ENCODE measurements around the gene FGF6.
"Not testable (repeated sequence)": the region's sequence is repeated elsewhere in the genome, so short reads cannot be mapped to it uniquely, and the experiment has no call there.

Gene FGF6

DNA sequence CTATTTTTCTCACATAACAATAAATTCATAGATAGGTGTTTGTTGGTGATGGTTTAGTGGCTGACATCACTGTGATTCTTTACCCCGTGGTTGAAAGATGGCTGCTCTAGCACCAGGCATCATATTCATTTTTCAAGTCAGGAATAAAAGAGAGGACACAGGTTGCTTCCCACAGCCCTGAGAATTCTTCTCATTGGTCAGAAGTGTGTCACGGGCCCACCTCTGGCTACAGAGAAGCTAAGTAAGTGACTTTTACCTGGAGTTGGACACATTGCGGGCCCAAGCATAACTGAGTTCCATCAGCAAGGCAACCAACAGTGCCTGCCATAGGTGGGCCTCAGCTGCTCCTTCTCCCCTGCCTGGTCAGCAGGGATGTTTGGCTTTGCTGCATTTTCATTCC lies 38.5 kb downstream of the FGF6 start:
- no peak for FAIRE-seq
- TF ChIP-seq, protein P1, sequence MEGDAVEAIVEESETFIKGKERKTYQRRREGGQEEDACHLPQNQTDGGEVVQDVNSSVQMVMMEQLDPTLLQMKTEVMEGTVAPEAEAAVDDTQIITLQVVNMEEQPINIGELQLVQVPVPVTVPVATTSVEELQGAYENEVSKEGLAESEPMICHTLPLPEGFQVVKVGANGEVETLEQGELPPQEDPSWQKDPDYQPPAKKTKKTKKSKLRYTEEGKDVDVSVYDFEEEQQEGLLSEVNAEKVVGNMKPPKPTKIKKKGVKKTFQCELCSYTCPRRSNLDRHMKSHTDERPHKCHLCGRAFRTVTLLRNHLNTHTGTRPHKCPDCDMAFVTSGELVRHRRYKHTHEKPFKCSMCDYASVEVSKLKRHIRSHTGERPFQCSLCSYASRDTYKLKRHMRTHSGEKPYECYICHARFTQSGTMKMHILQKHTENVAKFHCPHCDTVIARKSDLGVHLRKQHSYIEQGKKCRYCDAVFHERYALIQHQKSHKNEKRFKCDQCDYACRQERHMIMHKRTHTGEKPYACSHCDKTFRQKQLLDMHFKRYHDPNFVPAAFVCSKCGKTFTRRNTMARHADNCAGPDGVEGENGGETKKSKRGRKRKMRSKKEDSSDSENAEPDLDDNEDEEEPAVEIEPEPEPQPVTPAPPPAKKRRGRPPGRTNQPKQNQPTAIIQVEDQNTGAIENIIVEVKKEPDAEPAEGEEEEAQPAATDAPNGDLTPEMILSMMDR (IDR thresholded peaks at IDR 0.05; ENCODE audit: insufficient read depth, missing control alignments): no peak
- no peak for DNase-seq (ENCODE audit: insufficient read length, low spot score)

DNA sequence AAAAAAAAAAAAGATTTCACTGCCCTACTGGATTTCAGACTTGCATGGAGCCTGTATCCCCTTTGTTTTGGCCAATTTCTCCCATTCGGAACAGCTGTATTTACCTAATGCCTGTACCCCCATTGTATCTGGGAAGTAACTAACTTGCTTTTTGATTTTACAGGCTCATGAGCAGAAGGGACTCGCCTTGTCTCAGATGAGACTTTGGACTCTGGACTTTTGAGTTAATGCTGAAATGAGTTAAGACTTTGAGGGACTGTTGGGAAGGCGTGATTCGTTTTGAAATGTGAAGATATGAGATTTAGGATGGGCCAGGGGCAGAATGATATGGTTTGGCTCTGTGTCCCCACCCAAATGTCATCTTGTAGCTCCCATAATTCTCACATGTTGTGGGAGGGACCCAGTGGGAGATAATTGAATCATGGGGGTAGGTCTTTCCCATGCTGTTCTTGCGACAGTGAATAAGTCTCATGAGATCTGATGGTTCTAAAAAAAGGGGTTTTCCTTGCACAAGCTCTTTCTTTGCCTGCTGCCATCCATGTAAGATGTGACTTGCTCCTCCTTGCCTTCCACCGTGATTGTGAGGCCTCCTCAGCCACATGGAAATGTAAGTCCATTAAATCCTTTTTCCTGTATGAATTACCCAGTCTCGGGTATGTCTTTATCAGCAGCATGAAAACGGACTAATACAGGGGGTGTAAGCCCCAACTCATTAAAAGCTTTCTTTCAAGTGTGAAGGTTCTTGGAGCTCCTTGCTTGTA lies 40.6 kb downstream of the FGF6 start:
- not testable (repeated sequence) for FAIRE-seq; DNase-seq (ENCODE audit: insufficient read length, low spot score)

DNA sequence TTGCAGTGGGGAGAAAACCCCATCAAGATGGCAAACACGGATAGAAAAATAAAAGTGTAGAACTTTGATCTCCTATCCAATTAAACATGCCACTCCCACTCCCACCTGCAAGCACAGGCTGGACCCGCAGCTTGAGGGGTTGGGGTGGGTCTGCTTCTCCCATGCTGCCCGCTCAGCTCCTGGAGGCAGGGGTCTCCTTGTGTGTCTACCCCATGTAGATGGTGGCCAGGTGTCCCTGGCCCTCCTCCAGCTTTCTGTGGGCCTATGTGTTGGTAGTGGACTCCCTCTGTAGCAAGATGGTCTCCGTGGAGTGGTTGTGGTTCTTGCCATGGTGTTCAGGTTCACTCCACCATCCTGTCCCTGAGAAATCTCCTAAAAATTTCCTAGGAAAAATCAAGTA lies 42.6 kb downstream of the FGF6 start:
- DNase-seq (ENCODE audit: insufficient read length, low spot score) (no peak), FAIRE-seq (no peak)
- TF ChIP-seq, protein P1 (IDR thresholded peaks at IDR 0.05; ENCODE audit: insufficient read depth, missing control alignments): no peak

DNA sequence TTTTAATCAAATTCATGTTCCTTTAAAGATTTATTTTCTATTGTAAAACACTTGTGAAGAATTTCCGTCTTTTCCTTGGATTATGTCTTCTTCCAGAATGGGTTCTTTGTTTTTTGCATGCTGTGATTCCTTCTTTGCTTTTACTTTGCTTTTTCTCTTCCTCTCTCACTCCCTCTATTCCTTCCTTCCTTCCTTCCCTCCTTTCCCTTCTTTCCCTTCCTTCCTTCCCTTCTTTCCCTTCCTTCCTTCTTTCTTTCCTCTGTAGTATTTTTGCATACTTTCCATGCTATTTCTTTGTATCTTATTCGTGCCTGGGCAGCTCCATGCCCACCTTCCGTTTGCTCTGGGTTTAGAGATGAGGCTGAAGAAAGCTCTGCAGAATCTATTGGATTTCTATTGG lies 44.5 kb downstream of the FGF6 start:
- DNase-seq (ENCODE audit: insufficient read length, low spot score) (no peak), FAIRE-seq (no peak)
- TF ChIP-seq, protein P1 (IDR thresholded peaks at IDR 0.05; ENCODE audit: insufficient read depth, missing control alignments): no peak

DNA sequence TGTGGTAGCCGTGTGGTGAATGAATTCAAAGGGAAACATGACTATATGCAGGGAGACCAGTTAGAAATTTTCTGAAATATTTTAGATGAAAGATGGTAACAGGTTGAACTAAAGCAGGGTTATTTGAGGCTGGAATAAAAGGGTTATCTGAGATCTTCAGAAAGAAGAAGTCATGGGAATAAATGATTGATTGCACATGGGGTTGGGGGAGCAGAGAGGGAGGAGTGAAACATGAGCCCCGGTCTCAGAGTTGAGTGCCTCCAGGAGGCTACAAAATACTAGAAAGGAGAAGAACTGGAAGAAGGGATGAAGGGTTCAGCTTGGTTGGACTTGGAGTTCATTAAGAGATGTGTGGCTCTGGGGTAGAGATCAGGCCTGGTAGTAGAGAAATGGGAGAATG lies 49.8 kb downstream of the FGF6 start:
- TF ChIP-seq, protein P1 (IDR thresholded peaks at IDR 0.05; ENCODE audit: insufficient read depth, missing control alignments): no peak
- FAIRE-seq (no peak), DNase-seq (ENCODE audit: insufficient read length, low spot score) (no peak)

DNA sequence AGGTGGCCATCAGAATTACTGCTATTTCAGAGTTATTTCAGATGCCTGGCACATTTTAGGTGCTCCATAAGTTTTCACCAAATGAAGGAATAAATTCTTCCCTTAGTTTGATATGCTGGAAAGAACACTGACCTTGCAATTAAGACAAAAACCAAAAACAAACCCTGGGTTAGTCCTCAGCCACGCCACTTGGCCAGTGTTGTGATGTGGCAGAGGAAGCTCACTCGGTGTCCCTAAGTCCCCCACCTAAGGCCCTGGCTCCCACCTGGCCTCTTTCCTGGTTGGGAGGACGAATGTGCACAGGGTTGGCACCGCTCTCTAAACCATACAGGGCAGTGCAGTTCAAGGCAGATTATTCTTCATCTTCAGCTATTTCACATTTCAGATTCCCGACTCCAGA lies 52.4 kb downstream of the FGF6 start:
- DNase-seq (ENCODE audit: insufficient read length, low spot score) (no peak), FAIRE-seq (no peak)
- TF ChIP-seq, protein P1 (IDR thresholded peaks at IDR 0.05; ENCODE audit: insufficient read depth, missing control alignments): no peak

DNA sequence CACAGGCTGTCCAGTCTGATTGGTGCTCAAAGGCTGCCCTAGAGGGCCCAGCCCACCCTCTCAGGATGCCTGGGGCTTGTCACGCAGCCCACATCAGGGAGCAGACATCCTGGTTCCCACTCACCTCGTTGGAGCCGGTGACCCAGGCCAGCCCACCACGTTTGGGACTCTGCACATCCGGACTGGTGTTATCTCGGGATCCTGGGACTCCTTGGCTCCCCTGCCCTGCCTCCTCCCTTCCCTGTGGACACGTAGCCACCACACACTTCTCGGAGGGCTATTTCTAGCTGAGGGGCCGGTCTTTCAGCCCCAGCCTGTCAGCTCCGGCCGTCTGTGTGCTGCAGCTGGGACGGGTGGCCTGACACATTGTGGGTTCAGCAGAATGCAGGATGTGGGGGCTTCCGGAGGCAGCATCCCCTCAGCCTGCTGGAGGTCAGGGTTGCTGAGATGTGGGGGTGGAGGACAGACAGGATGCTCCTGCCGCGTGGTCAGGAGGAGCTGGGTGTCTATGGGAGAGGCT lies 53.3 kb downstream of the FGF6 start:
- TF ChIP-seq, protein P1 (IDR thresholded peaks at IDR 0.05; ENCODE audit: insufficient read depth, missing control alignments): no peak
- no peak for FAIRE-seq
- no peak for DNase-seq (ENCODE audit: insufficient read length, low spot score)
